ENCODE measurements around the gene ATP5PO.
A peak's percentile ranks its signal among the peaks of the same experiment; 100 is the strongest.

The ATP5PO gene

GRCh38 chr21:33898586-33898985 lies 17.0 kb downstream of the ATP5PO start:
- no peak for DNase-seq (ENCODE audit: low read depth)

- no peak for DNase-seq (ENCODE audit: low read depth)
Measured at GRCh38 chr21:33897739-33898138, 17.9 kb downstream of the ATP5PO start.

GRCh38 chr21:33897098-33897497 lies 18.5 kb downstream of the ATP5PO start:
- DNase-seq (ENCODE audit: low read depth), result no peak

DNA sequence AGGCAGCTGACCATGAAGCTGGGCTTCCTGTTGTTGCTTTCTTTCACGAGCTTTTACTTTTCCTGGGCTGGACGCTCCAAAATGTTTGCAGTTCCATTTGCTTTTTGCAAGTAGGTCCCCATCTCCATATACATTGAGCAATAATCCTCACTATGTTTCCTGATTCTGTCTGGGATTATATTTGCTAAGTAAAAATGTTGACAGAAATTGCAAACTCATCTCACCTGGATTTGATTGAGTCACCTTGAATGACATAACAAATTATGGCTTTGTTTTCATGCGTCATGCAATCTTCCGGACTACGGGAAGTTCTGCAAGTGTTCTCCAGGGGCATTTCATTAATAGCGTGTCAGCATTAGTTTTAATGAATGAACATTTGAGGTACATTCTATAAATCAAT lies 18.9 kb downstream of the ATP5PO start:
- no peak for DNase-seq (ENCODE audit: low read depth)

- DNase-seq (ENCODE audit: low read depth), result no peak
Measured at GRCh38 chr21:33895356-33895755, 20.2 kb downstream of the ATP5PO start.

DNA sequence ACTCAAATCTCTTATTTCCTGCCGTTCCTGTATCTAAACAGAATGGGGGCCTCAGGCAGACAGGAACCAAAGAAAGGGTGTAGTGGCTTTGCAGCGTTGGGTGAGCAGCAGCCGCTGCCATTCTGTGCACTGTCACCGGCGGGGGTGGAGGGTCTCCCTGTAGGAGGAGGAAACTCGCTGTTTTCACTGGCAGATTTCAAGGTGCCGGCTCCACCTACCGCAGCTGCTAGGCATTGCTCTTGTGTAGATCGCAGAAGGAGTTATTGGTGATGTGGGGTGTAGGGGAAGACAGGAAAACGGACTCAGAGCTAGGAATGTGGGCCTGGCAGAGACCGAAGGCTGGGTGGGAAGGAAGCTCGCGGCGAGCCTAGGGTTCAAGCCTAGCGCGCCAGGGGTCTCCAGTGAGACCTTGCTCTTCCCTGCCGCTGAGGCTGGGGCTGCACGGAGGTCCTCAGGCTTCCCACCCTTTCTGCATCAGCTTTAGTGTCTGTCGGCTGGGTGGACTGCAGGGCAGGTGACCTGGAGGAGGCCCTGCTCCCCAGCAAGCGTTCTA lies 20.8 kb downstream of the ATP5PO start:
- DNase-seq (ENCODE audit: low read depth), result peak; percentile 50

DNA sequence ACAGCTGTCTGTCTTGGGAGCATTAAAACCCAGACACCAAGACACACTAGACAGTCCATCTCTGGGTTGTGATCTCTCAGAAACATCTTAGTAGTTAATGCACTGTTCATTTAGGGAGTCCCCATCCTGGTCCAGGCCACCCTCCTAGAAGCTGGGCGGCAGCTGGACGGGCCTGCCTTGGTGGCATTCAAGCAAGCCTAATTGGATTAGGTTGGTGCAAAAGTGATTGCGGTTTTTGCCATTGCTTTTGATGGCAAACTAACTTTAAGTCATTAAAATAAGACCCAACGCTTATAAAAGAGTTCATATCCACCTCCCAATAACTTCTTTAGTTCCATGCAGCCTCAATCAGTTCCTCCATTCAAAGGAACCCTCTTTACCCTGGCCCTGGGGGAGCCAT lies 21.7 kb downstream of the ATP5PO start:
- no peak for DNase-seq (ENCODE audit: low read depth)

DNA sequence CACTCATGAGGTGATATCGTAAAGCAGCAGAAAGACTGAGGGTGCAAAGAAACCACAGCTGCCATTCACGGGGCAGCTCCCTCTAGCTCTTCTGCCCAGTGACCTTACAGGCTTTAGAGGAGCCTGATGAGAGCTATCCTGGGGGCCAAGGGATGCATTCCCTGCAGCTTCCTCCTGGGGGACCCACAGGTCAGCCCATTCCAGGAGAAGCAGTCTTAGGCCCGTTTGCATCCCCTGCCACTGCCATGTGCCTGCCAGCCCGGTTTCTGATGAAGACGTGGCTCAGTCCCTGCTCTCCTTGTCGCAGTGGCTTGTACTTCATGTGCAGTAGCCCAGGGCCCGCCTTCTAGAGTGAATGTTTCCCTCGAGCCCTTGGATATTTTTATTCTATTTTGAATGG lies 22.8 kb downstream of the ATP5PO start:
- DNase-seq (ENCODE audit: low read depth), result no peak

DNA sequence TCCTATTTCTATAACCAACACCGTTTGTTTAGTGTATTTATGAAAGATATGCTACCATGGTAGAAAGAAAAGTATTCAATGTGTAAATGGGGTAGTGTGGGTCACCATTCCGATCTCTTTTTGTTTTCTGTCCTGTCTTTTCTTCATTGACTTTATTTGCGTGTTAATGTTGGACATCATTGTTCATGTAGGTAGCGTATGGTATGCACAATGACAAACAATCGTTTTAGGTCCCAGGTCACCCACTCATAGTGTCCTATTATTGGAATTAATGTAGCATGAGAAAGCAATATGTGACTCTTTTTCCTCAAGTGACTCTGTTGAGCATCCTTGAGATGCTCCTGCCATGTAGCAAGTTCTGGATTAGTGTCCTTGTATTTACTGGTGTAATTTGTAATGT lies 25.4 kb downstream of the ATP5PO start:
- no peak for DNase-seq (ENCODE audit: low read depth)

DNA sequence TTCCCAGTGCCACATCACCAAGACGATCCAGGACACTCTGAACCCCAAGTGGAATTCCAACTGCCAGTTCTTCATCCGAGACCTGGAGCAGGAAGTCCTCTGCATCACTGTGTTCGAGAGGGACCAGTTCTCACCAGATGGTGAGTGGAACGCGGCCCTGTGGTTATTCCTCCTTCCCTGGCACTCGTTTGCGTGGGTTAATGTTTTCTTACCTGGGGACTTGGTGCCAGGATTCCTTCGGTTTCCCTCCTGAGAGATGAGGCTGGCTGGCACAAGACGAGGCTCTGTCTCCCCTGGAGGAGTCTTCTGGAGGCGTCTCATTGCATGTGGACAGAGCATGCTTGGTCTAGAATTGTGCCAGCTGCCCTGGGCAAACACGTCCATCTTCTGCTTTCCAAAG lies 29.3 kb downstream of the ATP5PO start:
- no peak for DNase-seq (ENCODE audit: low read depth)

DNA sequence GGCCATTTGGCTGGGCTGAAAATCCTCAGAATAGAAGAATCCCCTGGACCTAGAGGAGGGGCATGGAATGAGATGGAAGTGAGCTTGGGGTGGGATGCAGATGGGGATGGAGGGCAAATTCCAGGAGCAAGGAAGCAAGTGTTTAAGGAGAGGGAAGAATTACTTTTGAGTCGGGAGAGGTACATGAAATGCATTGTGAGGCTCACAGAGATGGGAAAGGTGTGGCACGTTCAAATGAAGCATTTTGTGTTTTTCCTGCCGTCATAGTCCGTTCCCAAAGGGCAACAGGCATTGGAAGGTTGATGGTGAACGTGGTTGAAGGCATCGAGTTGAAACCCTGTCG lies 30.5 kb downstream of the ATP5PO start:
- DNase-seq (ENCODE audit: low read depth), result no peak

GRCh38 chr21:33884376-33885171 lies 31.0 kb downstream of the ATP5PO start:
- DNase-seq (ENCODE audit: low read depth), result no peak

GRCh38 chr21:33883118-33883517 lies 32.5 kb downstream of the ATP5PO start:
- no peak for DNase-seq (ENCODE audit: low read depth)

DNA sequence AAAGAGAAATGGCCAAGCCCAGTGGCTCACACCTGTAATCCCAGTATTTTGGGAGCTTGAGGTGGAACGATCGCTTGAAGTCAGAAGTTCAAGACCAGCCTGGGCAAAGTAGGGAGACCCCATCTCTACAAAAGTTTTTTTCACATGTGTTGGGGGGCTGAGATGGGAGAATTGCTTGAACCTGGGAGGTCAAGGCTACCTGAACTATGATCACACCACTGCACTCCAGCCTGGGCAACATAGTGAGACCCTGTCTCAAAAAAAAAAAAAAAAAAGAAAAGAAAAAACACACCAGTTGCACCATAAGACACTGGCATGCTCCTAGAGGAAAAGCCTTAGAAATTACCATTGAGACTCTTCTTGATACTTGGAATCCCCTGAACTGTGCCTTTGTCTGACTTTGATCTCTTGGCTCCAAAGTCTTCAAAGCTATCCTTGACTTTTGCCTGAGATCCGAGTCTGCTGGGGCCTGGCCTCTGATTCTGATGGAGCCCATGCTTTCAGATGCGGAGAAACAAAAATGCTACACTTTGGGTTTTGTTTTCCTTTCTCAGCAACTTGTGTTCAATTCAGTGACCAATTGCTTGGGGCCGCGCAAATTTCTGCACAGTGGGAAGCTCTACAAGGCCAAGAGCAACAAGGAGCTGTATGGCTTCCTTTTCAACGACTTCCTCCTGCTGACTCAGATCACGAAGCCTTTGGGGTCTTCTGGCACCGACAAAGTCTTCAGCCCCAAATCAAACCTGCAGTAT lies 33.7 kb downstream of the ATP5PO start:
- DNase-seq (ENCODE audit: low read depth), result no peak

DNA sequence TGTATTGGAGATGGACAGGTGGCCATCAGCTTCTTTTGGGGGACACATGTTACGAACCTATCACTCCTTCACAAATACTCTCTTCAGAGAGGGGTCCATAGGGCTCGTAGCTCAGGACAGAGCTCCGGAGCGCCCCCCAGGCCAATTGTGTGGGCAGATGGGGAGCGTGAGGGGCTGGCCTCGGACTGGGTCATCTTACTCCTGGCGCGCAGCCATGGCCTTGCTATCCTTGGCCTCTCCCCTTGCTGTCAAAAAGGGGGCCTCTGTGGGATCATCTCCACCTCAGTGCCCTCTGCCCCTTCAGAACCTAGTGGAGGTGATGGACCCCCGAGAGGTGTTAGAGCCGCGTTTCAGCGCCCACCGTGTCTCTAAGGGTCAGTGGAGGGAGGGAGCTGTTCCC lies 35.0 kb downstream of the ATP5PO start:
- DNase-seq (ENCODE audit: low read depth), result no peak

DNA sequence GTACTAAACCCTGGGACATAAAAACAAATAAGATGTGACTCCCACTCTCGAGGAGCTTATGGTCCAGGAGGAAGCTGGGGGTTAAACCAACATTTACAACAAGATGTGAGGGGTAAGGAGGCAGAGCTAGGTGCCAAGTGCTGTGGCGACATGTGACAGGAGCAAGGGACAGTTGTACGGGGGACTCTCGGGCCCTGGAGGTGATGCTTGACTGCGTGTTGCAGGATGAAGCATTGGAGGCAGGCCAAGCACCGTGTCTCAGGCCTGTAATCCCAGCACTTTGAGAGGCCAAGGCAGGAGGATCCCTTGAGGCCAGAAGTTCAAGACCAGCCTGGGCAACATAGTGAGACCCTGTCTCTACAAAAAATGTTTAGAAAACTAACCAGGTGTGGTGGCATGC lies 36.8 kb downstream of the ATP5PO start:
- DNase-seq (ENCODE audit: low read depth), result no peak

- no peak for DNase-seq (ENCODE audit: low read depth)
Measured at GRCh38 chr21:33875026-33875695, 40.4 kb downstream of the ATP5PO start.

DNA sequence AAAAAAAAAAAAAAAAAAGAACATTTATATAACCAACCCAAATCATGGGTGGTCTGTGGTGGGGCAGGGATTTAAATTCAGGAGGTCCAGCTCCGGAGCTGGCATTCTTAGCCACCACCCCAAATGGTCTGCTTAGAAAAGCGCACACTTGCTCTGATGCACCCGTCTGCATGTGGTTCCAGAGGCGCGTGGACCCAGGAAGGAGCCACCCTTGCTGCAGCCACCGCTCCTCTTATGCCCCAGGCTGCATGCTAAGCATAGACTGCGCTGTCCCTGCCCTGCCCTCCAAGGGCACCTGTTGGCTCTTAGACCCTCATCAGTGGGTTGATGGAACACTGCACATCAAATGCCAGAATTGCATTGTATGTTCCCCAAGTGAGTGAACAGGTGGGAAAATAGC lies 41.4 kb downstream of the ATP5PO start:
- DNase-seq (ENCODE audit: low read depth), result no peak

GRCh38 chr21:33872881-33873515 lies 42.6 kb downstream of the ATP5PO start:
- DNase-seq (ENCODE audit: low read depth), result no peak

GRCh38 chr21:33871171-33871570 lies 44.4 kb downstream of the ATP5PO start:
- DNase-seq (ENCODE audit: low read depth), result no peak

DNA sequence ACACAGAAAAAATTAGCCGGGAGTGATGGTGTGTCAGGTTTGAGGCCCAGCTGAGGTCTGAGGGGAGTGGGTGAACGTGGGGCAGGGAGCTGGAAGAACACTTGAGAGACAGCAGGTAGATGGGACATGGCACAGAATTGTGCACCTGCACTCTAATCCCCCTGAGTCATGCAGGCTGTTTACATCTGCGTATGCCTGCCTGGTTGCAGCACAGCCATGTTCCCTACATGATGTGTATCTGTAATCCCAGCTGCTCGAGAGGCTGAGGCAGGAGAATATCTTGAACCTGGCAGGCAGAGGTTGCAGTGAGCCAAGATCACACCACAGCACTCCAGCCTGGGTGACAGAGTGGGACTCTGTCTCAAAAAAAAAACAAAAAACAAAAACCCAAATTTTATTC lies 44.8 kb downstream of the ATP5PO start:
- DNase-seq (ENCODE audit: low read depth), result no peak

- DNase-seq (ENCODE audit: low read depth), result no peak
Measured at GRCh38 chr21:33869873-33870272, 45.7 kb downstream of the ATP5PO start.

Measured in activated gamma-delta T cell treated with anti-CD3 and anti-CD28 coated beads, Interleukin-2, amount 50 U/mL, for 16 hours (primary cell).